Measurements from ENCODE around the gene TMTC3. TPM values are rescaled to one million over a fixed set of nuclear protein-coding genes. Genes with fewer than 3 reads are reported as not detected.
A peak's percentile ranks its signal among the peaks of the same experiment; 100 is the strongest.

TMTC3 gene
- total and polyA plus RNA-seq, 2 of the 8 experiments (the other 6 are each of a cell fraction or from before 2014, with no cell fraction given), result 7.0 to 45.1 TPM

DNA sequence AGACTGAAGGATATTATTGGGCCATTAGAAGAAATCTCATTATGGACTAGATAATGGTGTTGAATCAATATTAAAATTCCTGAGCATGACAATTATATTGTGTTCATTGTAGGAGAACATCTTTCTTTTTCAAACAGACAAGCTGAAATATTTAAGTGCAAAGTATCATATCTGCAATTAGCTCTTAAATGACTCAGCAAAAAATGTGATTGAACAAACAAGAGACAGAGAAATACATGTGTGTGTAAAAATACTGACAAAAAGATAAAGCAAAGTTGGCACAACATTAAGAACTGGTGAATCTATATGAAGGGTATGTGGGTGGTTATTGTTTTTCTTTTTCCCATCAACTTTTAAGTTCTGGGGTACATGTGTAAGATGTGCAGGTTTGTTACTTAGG is 9.7 kb upstream of the TMTC3 start:
- FAIRE-seq (no peak), DNase-seq (ENCODE audit: low read depth in 1 of 2, low spot score in 2 of 2) (no peak)
- Histone ChIP-seq H2BK15ac (ENCODE audit: low read length) (no peak overlapping the region), H3K9ac (replicated peaks in 1 of 4; ENCODE audit: extremely low read depth in 1 of 4, low read depth in 3 of 4, low read length in 3 of 4) (no peak overlapping the region), H3K23ac (ENCODE audit: insufficient read length) (no peak overlapping the region), H3K14ac (ENCODE audit: insufficient read length) (no peak overlapping the region), H4K20me1 (replicated peaks in 1 of 2; ENCODE audit: control insufficient read depth in 1 of 2, insufficient read depth in 2 of 2, low read length in 2 of 2) (no peaks in the 10 kb centered on the region), H2AK5ac (ENCODE audit: low read depth, low read length) (no peak overlapping the region), H2AFZ (ENCODE audit: low read length) (no peak overlapping the region), H3K4me1 (replicated peaks in 1 of 4; ENCODE audit: control insufficient read depth in 3 of 4, insufficient read depth in 4 of 4, low read length in 3 of 4) (no peaks in the 10 kb centered on the region), H3K79me2 (ENCODE audit: control insufficient read depth in 1 of 2, insufficient read depth in 2 of 2, low read length in 2 of 2) (no peaks in the 10 kb centered on the region), H4K8ac (ENCODE audit: extremely low read depth, insufficient read depth, low read length) (no peak overlapping the region), H2BK12ac (ENCODE audit: low read depth, low read length) (no peak overlapping the region), H3K4me3 (ENCODE audit: extremely low read depth in 1 of 4, insufficient read depth in 2 of 4, low read depth in 3 of 4, low read length in 4 of 4) (no peak overlapping the region), H3K27ac (ENCODE audit: low read depth, low read length) (no peak overlapping the region), H3K36me3 (ENCODE audit: control insufficient read depth in 2 of 4, insufficient read depth in 4 of 4, low read length in 3 of 4) (peaks cover 0 to 4% (median 0%) of the 10 kb centered on the region in 4 experiments; a peak in 1 of 8 replicates), H3K56ac (replicated peaks; ENCODE audit: insufficient read length, low read depth, low read length) (no peak overlapping the region), H2BK5ac (ENCODE audit: low read depth, low read length) (no peak overlapping the region), H3K4me2 (ENCODE audit: insufficient read depth in 1 of 2, low read depth in 2 of 2, low read length in 2 of 2) (no peak overlapping the region), H2BK120ac (replicated peaks; ENCODE audit: low read depth, low read length) (no peak overlapping the region), H3K4ac (replicated peaks; ENCODE audit: insufficient read length, low read depth, low read length) (no peak overlapping the region), H2BK20ac (ENCODE audit: low read length) (no peak overlapping the region), H3K79me1 (ENCODE audit: low read depth, low read length) (no peaks in the 10 kb centered on the region), H3K9me3 (ENCODE audit: insufficient read depth in 2 of 2, low read depth in 1 of 2, low read length in 1 of 2) (no peaks in the 10 kb centered on the region), H3K23me2 (ENCODE audit: low read depth, low read length) (no peaks in the 10 kb centered on the region), H4K91ac (replicated peaks; ENCODE audit: insufficient read length, low read length) (no peak overlapping the region), H3K18ac (ENCODE audit: extremely low read depth, low read length) (no peak overlapping the region), H4K5ac (ENCODE audit: insufficient read length, low read depth, low read length) (no peak overlapping the region), H3K27me3 (replicated peaks in 1 of 4; ENCODE audit: control insufficient read depth in 3 of 4, extremely low read depth in 1 of 4, insufficient read depth in 3 of 4, low read length in 3 of 4) (no peaks in the 10 kb centered on the region)
- CTCF ChIA-PET (ENCODE audit: partially characterized antibody), result interaction anchor here (1.6 kb wide), 1 partner anchor 13 kb away, joined by 3 read pairs; no protein-coding TSS in a partner anchor
- TF ChIP-seq, protein P1, sequence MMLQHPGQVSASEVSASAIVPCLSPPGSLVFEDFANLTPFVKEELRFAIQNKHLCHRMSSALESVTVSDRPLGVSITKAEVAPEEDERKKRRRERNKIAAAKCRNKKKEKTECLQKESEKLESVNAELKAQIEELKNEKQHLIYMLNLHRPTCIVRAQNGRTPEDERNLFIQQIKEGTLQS (IDR thresholded peaks at IDR 0.05; ENCODE audit: insufficient read depth, low read depth, low read length), result no peak
- no peak for TF ChIP-seq SRF (IDR thresholded peaks at IDR 0.05; ENCODE audit: low read depth, low read length)
- TF ChIP-seq SAP30 (IDR thresholded peaks at IDR 0.05; ENCODE audit: insufficient read depth, insufficient replicate concordance, low read length), result no peak
- no peak for TF ChIP-seq SP4 (IDR thresholded peaks at IDR 0.05; ENCODE audit: low read length)
- no peak for TF ChIP-seq SIX5 (IDR thresholded peaks at IDR 0.05; ENCODE audit: low read depth, low read length)
- TF ChIP-seq NRF1 (IDR thresholded peaks at IDR 0.05; ENCODE audit: low read depth, low read length), result no peak
- TF ChIP-seq MAFK (IDR thresholded peaks at IDR 0.05; ENCODE audit: low read depth, low read length), result peak; percentile 34; the same call in 1 of the 2 replicates
- no peak for TF ChIP-seq BRCA1 (IDR thresholded peaks at IDR 0.05; ENCODE audit: low read depth, low read length)
- POLR2A ChIA-PET (ENCODE audit: partially characterized antibody), result interaction anchor here (0.5 kb wide), 1 partner anchor 492 kb away, joined by 3 read pairs; no protein-coding TSS in a partner anchor

Data from H1 (cell line).